ENCODE measurements around the gene BOC.

Gene BOC

GRCh38 chr3:113287111-113287802 lies 75.9 kb downstream of the BOC start:
- TF ChIP-seq CEBPB (IDR thresholded peaks at IDR 0.05): no peak
- no peak for TF ChIP-seq TAF1 (IDR thresholded peaks at IDR 0.05; ENCODE audit: low read depth)
- TF ChIP-seq EGR1 (IDR thresholded peaks at IDR 0.05): no peak
- no peak for TF ChIP-seq ZBTB7A (IDR thresholded peaks at IDR 0.05; ENCODE audit: low read depth)
- TF ChIP-seq NFIC (IDR thresholded peaks at IDR 0.05): no peak
- no peak for TF ChIP-seq USF1 (IDR thresholded peaks at IDR 0.05)
- TF ChIP-seq TCF12 (IDR thresholded peaks at IDR 0.05; ENCODE audit: low read depth): no peak
- TF ChIP-seq TEAD4 (IDR thresholded peaks at IDR 0.05): no peak
- no peak for TF ChIP-seq FOXM1 (IDR thresholded peaks at IDR 0.05; ENCODE audit: borderline replicate concordance, low read depth)
- TF ChIP-seq REST (IDR thresholded peaks at IDR 0.05; ENCODE audit: low read depth): no peak
- no peak for TF ChIP-seq MAX (IDR thresholded peaks at IDR 0.05)
- no peak for TF ChIP-seq YY1 (IDR thresholded peaks at IDR 0.05; ENCODE audit: low read depth)
- TF ChIP-seq RAD21 (IDR thresholded peaks at IDR 0.05; ENCODE audit: low read depth): no peak
- no peak for TF ChIP-seq CREB1 (IDR thresholded peaks at IDR 0.05; ENCODE audit: low read depth)

- TF ChIP-seq FOXM1 (IDR thresholded peaks at IDR 0.05; ENCODE audit: borderline replicate concordance, low read depth): no peak
- peak; percentile 98 for TF ChIP-seq RAD21 (IDR thresholded peaks at IDR 0.05; ENCODE audit: low read depth)
- TF ChIP-seq TCF12 (IDR thresholded peaks at IDR 0.05; ENCODE audit: low read depth): no peak
These were observed 76.7 kb downstream of the BOC start for GRCh38 chr3:113287803-113288648.

GRCh38 chr3:113288881-113289280 lies 77.5 kb downstream of the BOC start:
- no peak for TF ChIP-seq REST (IDR thresholded peaks at IDR 0.05; ENCODE audit: low read depth)
- TF ChIP-seq ZBTB7A (IDR thresholded peaks at IDR 0.05; ENCODE audit: low read depth): no peak
- TF ChIP-seq CREB1 (IDR thresholded peaks at IDR 0.05; ENCODE audit: low read depth): no peak
- TF ChIP-seq EGR1 (IDR thresholded peaks at IDR 0.05): no peak
- TF ChIP-seq YY1 (IDR thresholded peaks at IDR 0.05; ENCODE audit: low read depth): no peak
- no peak for TF ChIP-seq TAF1 (IDR thresholded peaks at IDR 0.05; ENCODE audit: low read depth)
- no peak for TF ChIP-seq EP300 (IDR thresholded peaks at IDR 0.05; ENCODE audit: borderline replicate concordance)
- no peak for TF ChIP-seq NFIC (IDR thresholded peaks at IDR 0.05)
- no peak for TF ChIP-seq CEBPB (IDR thresholded peaks at IDR 0.05)
- TF ChIP-seq RAD21 (IDR thresholded peaks at IDR 0.05; ENCODE audit: low read depth): no peak
- no peak for TF ChIP-seq MAX (IDR thresholded peaks at IDR 0.05)
- TF ChIP-seq TEAD4 (IDR thresholded peaks at IDR 0.05): no peak
- no peak for TF ChIP-seq USF1 (IDR thresholded peaks at IDR 0.05)
- no peak for TF ChIP-seq FOXM1 (IDR thresholded peaks at IDR 0.05; ENCODE audit: borderline replicate concordance, low read depth)

GRCh38 chr3:113291572-113291971 lies 80.2 kb downstream of the BOC start:
- TF ChIP-seq RAD21 (IDR thresholded peaks at IDR 0.05; ENCODE audit: low read depth): no peak

- TF ChIP-seq TEAD4 (IDR thresholded peaks at IDR 0.05) (no peak), REST (IDR thresholded peaks at IDR 0.05; ENCODE audit: low read depth) (no peak), FOXM1 (IDR thresholded peaks at IDR 0.05; ENCODE audit: borderline replicate concordance, low read depth) (no peak), CREB1 (IDR thresholded peaks at IDR 0.05; ENCODE audit: low read depth) (no peak), NFIC (IDR thresholded peaks at IDR 0.05) (no peak), YY1 (IDR thresholded peaks at IDR 0.05; ENCODE audit: low read depth) (no peak), RAD21 (IDR thresholded peaks at IDR 0.05; ENCODE audit: low read depth) (no peak), MAX (IDR thresholded peaks at IDR 0.05) (no peak), EP300 (IDR thresholded peaks at IDR 0.05; ENCODE audit: borderline replicate concordance) (no peak), EGR1 (IDR thresholded peaks at IDR 0.05) (no peak)
These were observed 81.6 kb downstream of the BOC start for GRCh38 chr3:113292933-113293332.
